Mucosa of descending colon (tissue), 3 donors: ENCODE measurements around the gene RNFT2. TPM values are rescaled to one million over a fixed set of nuclear protein-coding genes. Genes with fewer than 3 reads are reported as not detected.

Experiments
- ATAC-seq: fragments of 200-7000 bp; cut with Tn5 transposase; one replicate; pipeline ENCODE4 v1.9.1; 2020; ENCODE audit warnings: mild to moderate bottlenecking, moderate library complexity
- DNase-seq, 3 donors: peaks; one replicate each; pipeline ENCODE4 v3.0.0-alpha.2; 2020
- H3K36me3 ChIP-seq: fragments of 200-600 bp; one replicate; pipeline ENCODE4 v1.8.0; 2021; ENCODE audit warnings: low read depth, mild to moderate bottlenecking
- H3K4me1 ChIP-seq: fragments of 200-600 bp; one replicate; pipeline ENCODE4 v1.8.0; 2021; ENCODE audit warnings: low read depth, mild to moderate bottlenecking
- H3K4me3 ChIP-seq: fragments of 200-600 bp; one replicate; pipeline ENCODE4 v1.8.0; 2021; ENCODE audit warnings: mild to moderate bottlenecking
- H3K9me3 ChIP-seq: fragments of 200-600 bp; one replicate; pipeline ENCODE4 v1.8.0; 2021; ENCODE audit warnings: mild to moderate bottlenecking
- CTCF ChIP-seq: fragments of 200-600 bp; IDR thresholded peaks from one replicate; pipeline ENCODE4 v1.8.0; 2022; ENCODE audit warnings: antibody characterized with exemption, mild to moderate bottlenecking
- intact Hi-C, 2 donors: fragments of 100-400 bp; cut with DNase I in 1 of 2; cut with micrococcal nuclease in 1 of 2; formaldehyde crosslinking; loops; one replicate each; pipeline versions ENCODE4 v1.11.0 to v1.11.1; 2022; cut with DNase I, micrococcal nuclease
- total RNA-seq, 3 donors: library from RNA; stranded (reverse); fragmentation: NEBNext Ultra II Directional in 2 of 3; extraction: Animal tissue kit (Norgen Biotek cat#: 25700) in 2 of 3; gene quantifications; one replicate each; pipeline versions ENCODE4 v1.2.1 to v1.2.4, GENCODE V29; 2021 to 2023
- donor health status: DM: no; HTN: no; CAD: no; lungs with moderate emphysema.
- donor health status: DM: no; HTN: no; CAD: no.
- donor health status: DM: no; HTN: yes; CAD: no.

Gene RNFT2
- total RNA-seq, 3 donors from 2014 or later = 2.0 to 3.7 (median 2.1) TPM

- TF ChIP-seq CTCF = peak; percentile 91
- no peaks in the 10 kb centered on the region for H3K36me3 ChIP-seq
- intact Hi-C loops = no loop called here
- no peak overlapping the region for H3K4me3 ChIP-seq
- H3K4me1 ChIP-seq = peaks cover 4% of the 10 kb centered on the region
- DNase-seq = peak in 2 of 3 donors; percentile 68 to 76
- peak; percentile 83 for ATAC-seq
- H3K9me3 ChIP-seq = no peaks in the 10 kb centered on the region
Observed at GRCh38 chr12:116703214-116703795, 34.8 kb upstream of the RNFT2 start.

- intact Hi-C loops = no loop called here
- no peak for DNase-seq
- H3K4me3 ChIP-seq = no peak overlapping the region
- no peaks in the 10 kb centered on the region for H3K9me3 ChIP-seq
- peaks cover 5% of the 10 kb centered on the region for H3K4me1 ChIP-seq
- H3K36me3 ChIP-seq = no peaks in the 10 kb centered on the region
- no peak for TF ChIP-seq CTCF
- peak; percentile 28 for ATAC-seq
Observed at GRCh38 chr12:116707751-116708150, 30.4 kb upstream of the RNFT2 start.

GRCh38 chr12:116708826-116709756 is 29.0 kb upstream of the RNFT2 start:
- DNase-seq (peak in 2 of 3 donors; percentile 59 to 70), ATAC-seq (peak; percentile 90)
- intact Hi-C loops = no loop called here
- H3K4me3 ChIP-seq = no peak overlapping the region
- no peaks in the 10 kb centered on the region for H3K36me3 ChIP-seq
- H3K4me1 ChIP-seq = peaks cover 5% of the 10 kb centered on the region
- no peaks in the 10 kb centered on the region for H3K9me3 ChIP-seq
- peak; percentile 25 for TF ChIP-seq CTCF

- intact Hi-C loops = no loop called here
- ATAC-seq = no peak
Observed at GRCh38 chr12:116709768-116710167, 28.3 kb upstream of the RNFT2 start.

More at GRCh38 chr12:116709768-116710167, 28.3 kb upstream of the RNFT2 start:
- no peak overlapping the region for H3K4me3 ChIP-seq
- DNase-seq = no peak
- H3K4me1 ChIP-seq = peaks cover 5% of the 10 kb centered on the region
- TF ChIP-seq CTCF = no peak
- no peaks in the 10 kb centered on the region for H3K9me3 ChIP-seq
- H3K36me3 ChIP-seq = no peaks in the 10 kb centered on the region
